Measurements from ENCODE around the gene OR52K1.

Gene OR52K1

DNA sequence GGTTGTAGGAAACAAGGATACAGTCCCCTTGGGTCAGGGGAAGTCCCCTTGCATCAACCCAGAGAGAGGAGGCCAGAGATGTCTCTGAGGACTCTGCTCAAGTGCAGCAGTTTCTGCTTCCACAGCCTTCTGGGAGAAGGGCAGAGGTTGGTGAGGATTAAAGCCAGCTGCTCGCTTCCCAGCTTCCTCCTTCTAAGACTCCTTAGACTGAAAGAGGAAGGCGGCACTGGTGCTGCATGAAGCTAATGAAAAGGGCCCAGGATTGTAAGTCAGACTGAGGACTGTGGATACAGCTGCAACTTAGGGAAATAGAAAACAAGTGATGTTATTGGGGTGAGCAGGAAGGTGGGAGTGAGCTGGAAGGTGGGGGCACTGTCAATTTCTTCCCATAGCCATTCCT is at the start of gene OR52K1:
OR52K1 (plus strand) TSS at position 202 of the 400 bp plus-strand sequence. CDS start 6,255 bp downstream, outside the sequence.
- DNase-seq (ENCODE audit: low read depth), result no peak
- Histone ChIP-seq H3K36me3 (ENCODE audit: control insufficient read depth, insufficient read depth, low read length, severe bottlenecking) (no peaks in the 10 kb centered on the region), H3K9ac (ENCODE audit: low read length) (no peak within 1 kb of the TSS), H3K27me3 (replicated peaks; ENCODE audit: control insufficient read depth, insufficient read depth, low read length) (no peaks in the 10 kb centered on the region), H3K4me1 (ENCODE audit: control insufficient read depth, insufficient read depth, low read length) (peaks cover 5% of the 10 kb centered on the region), H3K9me3 (ENCODE audit: control insufficient read depth, low read length) (no peaks in the 10 kb centered on the region), H3K4me3 (ENCODE audit: low read length) (no peak within 1 kb of the TSS)

GRCh38 chr11:4433856-4434255 is 48.6 kb upstream of the OR52K1 start:
- no peak for DNase-seq (ENCODE audit: low read depth)
- no peaks in the 10 kb centered on the region for H3K36me3 ChIP-seq (ENCODE audit: control insufficient read depth, insufficient read depth, low read length, severe bottlenecking)
- no peak overlapping the region for H3K4me3 ChIP-seq (ENCODE audit: low read length)

GRCh38 chr11:4436411-4436810 is 46.0 kb upstream of the OR52K1 start:
- no peak for DNase-seq (ENCODE audit: low read depth)
- Histone ChIP-seq H3K9ac (ENCODE audit: low read length) (no peak overlapping the region), H3K27me3 (replicated peaks; ENCODE audit: control insufficient read depth, insufficient read depth, low read length) (peaks cover 6% of the 10 kb centered on the region), H3K36me3 (ENCODE audit: control insufficient read depth, insufficient read depth, low read length, severe bottlenecking) (no peaks in the 10 kb centered on the region), H3K4me3 (ENCODE audit: low read length) (no peak overlapping the region), H3K9me3 (ENCODE audit: control insufficient read depth, low read length) (no peaks in the 10 kb centered on the region), H3K4me1 (ENCODE audit: control insufficient read depth, insufficient read depth, low read length) (no peaks in the 10 kb centered on the region)

More at GRCh38 chr11:4433856-4434255, 48.6 kb upstream of the OR52K1 start:
- Histone ChIP-seq H3K9ac (ENCODE audit: low read length) (no peak overlapping the region), H3K27me3 (replicated peaks; ENCODE audit: control insufficient read depth, insufficient read depth, low read length) (peaks cover 6% of the 10 kb centered on the region), H3K9me3 (ENCODE audit: control insufficient read depth, low read length) (no peaks in the 10 kb centered on the region), H3K4me1 (ENCODE audit: control insufficient read depth, insufficient read depth, low read length) (no peaks in the 10 kb centered on the region)

- H3K4me3 ChIP-seq (ENCODE audit: low read length), result no peak overlapping the region
- no peaks in the 10 kb centered on the region for H3K36me3 ChIP-seq (ENCODE audit: control insufficient read depth, insufficient read depth, low read length, severe bottlenecking)
- H3K27me3 ChIP-seq (replicated peaks; ENCODE audit: control insufficient read depth, insufficient read depth, low read length), result no peaks in the 10 kb centered on the region
- no peaks in the 10 kb centered on the region for H3K9me3 ChIP-seq (ENCODE audit: control insufficient read depth, low read length)
- H3K4me1 ChIP-seq (ENCODE audit: control insufficient read depth, insufficient read depth, low read length), result no peaks in the 10 kb centered on the region
- no peak overlapping the region for H3K9ac ChIP-seq (ENCODE audit: low read length)
- no peak for DNase-seq (ENCODE audit: low read depth)
Measured at GRCh38 chr11:4441515-4441914, 40.9 kb upstream of the OR52K1 start.

GRCh38 chr11:4443232-4443891 is 39.1 kb upstream of the OR52K1 start:
- DNase-seq (ENCODE audit: low read depth), result no peak
- Histone ChIP-seq H3K4me1 (ENCODE audit: control insufficient read depth, insufficient read depth, low read length) (no peaks in the 10 kb centered on the region), H3K9ac (ENCODE audit: low read length) (no peak overlapping the region), H3K4me3 (ENCODE audit: low read length) (no peak overlapping the region), H3K36me3 (ENCODE audit: control insufficient read depth, insufficient read depth, low read length, severe bottlenecking) (no peaks in the 10 kb centered on the region), H3K9me3 (ENCODE audit: control insufficient read depth, low read length) (no peaks in the 10 kb centered on the region), H3K27me3 (replicated peaks; ENCODE audit: control insufficient read depth, insufficient read depth, low read length) (no peaks in the 10 kb centered on the region)

- no peak within 1 kb of the TSS for H3K4me3 ChIP-seq (ENCODE audit: low read length)
- no peaks in the 10 kb centered on the region for H3K27me3 ChIP-seq (replicated peaks; ENCODE audit: control insufficient read depth, insufficient read depth, low read length)
- DNase-seq (ENCODE audit: low read depth), result no peak
- H3K4me1 ChIP-seq (ENCODE audit: control insufficient read depth, insufficient read depth, low read length), result no peaks in the 10 kb centered on the region
- H3K9me3 ChIP-seq (ENCODE audit: control insufficient read depth, low read length), result no peaks in the 10 kb centered on the region
- no peak within 1 kb of the TSS for H3K9ac ChIP-seq (ENCODE audit: low read length)
- H3K36me3 ChIP-seq (ENCODE audit: control insufficient read depth, insufficient read depth, low read length, severe bottlenecking), result no peaks in the 10 kb centered on the region
Measured at GRCh38 chr11:4448995-4449394, 33.5 kb upstream of the OR52K1 start, which contains the start of gene OR52K2. OR52K2 (plus strand) TSS chr11:4449295; CDS start chr11:4449340, 45 bp downstream.

DNA sequence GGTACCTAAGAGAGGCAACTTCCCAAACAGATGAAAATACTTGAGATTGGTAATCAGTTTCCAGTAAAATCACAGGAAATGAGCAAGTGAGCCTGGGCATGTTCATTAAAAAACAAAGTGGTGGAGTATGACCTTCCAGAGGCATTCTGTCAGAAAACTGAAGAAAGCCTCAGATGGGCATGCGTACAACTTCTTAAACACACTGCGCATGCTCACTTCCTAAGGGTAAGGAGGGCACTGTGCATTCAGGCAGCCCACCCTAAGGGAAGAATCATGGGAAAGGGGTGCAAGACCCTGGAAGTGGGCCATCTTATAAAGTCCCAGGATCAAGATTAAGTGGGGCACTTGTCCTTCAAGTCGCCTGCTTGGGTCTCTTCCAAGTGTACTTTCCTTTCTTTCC is 29.3 kb upstream of the OR52K1 start:
- H3K9ac ChIP-seq (ENCODE audit: low read length), result no peak overlapping the region
- H3K9me3 ChIP-seq (ENCODE audit: control insufficient read depth, low read length), result peaks cover 8% of the 10 kb centered on the region
- no peak overlapping the region for H3K4me3 ChIP-seq (ENCODE audit: low read length)
- no peaks in the 10 kb centered on the region for H3K36me3 ChIP-seq (ENCODE audit: control insufficient read depth, insufficient read depth, low read length, severe bottlenecking)
- no peak for DNase-seq (ENCODE audit: low read depth)
- H3K4me1 ChIP-seq (ENCODE audit: control insufficient read depth, insufficient read depth, low read length), result no peaks in the 10 kb centered on the region
- no peaks in the 10 kb centered on the region for H3K27me3 ChIP-seq (replicated peaks; ENCODE audit: control insufficient read depth, insufficient read depth, low read length)

DNA sequence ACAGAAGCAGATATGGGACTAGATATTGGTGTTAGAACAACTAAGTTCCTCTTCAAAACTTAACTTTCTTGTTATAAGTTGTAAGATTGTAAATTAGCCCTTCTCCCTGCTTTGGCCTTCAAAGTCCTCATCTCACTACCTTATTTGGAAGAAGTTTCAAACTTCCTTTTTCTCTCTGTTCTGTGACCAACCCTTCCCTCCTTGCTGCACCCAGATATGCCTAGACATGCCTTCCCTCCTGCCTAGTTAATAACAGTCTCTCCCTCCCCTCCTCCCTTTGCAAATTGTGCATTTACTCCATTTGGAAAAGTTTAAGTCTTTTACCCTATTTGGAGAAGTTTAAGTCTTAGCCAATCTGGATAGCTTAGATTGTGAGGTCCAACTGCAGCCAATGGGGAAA is 28.4 kb upstream of the OR52K1 start:
- no peak overlapping the region for H3K4me3 ChIP-seq (ENCODE audit: low read length)
- peaks cover 8% of the 10 kb centered on the region for H3K9me3 ChIP-seq (ENCODE audit: control insufficient read depth, low read length)
- no peak for DNase-seq (ENCODE audit: low read depth)
- no peak overlapping the region for H3K9ac ChIP-seq (ENCODE audit: low read length)
- no peaks in the 10 kb centered on the region for H3K36me3 ChIP-seq (ENCODE audit: control insufficient read depth, insufficient read depth, low read length, severe bottlenecking)
- H3K27me3 ChIP-seq (replicated peaks; ENCODE audit: control insufficient read depth, insufficient read depth, low read length), result no peaks in the 10 kb centered on the region
- H3K4me1 ChIP-seq (ENCODE audit: control insufficient read depth, insufficient read depth, low read length), result no peaks in the 10 kb centered on the region

DNA sequence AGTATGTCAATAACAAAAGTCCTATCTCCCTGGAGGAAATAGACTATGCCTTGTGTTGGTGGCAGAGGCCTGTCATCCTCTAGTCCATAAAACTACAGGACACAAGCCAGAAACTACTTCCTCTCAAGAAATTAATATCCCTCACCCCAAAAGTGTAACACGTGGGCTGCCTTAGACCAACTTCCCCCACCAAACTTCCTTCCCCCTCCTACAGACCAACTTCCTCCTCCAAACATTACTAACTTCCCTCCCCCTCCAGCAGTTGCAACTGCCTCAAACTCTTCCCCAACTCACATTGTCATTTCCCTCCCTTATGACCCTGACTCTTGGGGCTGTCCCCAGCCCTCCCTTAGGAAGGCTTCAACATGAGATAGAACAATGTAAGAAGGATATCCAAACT is 27.0 kb upstream of the OR52K1 start:
- no peaks in the 10 kb centered on the region for H3K36me3 ChIP-seq (ENCODE audit: control insufficient read depth, insufficient read depth, low read length, severe bottlenecking)
- no peak overlapping the region for H3K9ac ChIP-seq (ENCODE audit: low read length)
- no peaks in the 10 kb centered on the region for H3K4me1 ChIP-seq (ENCODE audit: control insufficient read depth, insufficient read depth, low read length)
- H3K4me3 ChIP-seq (ENCODE audit: low read length), result no peak overlapping the region
- no peak for DNase-seq (ENCODE audit: low read depth)
- peaks cover 8% of the 10 kb centered on the region for H3K9me3 ChIP-seq (ENCODE audit: control insufficient read depth, low read length)
- H3K27me3 ChIP-seq (replicated peaks; ENCODE audit: control insufficient read depth, insufficient read depth, low read length), result no peaks in the 10 kb centered on the region

GRCh38 chr11:4459500-4459899 is 22.9 kb upstream of the OR52K1 start:
- H3K4me1 ChIP-seq (ENCODE audit: control insufficient read depth, insufficient read depth, low read length), result no peaks in the 10 kb centered on the region
- no peak for DNase-seq (ENCODE audit: low read depth)
- H3K4me3 ChIP-seq (ENCODE audit: low read length), result no peak overlapping the region
- peaks cover 19% of the 10 kb centered on the region for H3K9me3 ChIP-seq (ENCODE audit: control insufficient read depth, low read length)
- no peak overlapping the region for H3K9ac ChIP-seq (ENCODE audit: low read length)
- no peaks in the 10 kb centered on the region for H3K27me3 ChIP-seq (replicated peaks; ENCODE audit: control insufficient read depth, insufficient read depth, low read length)
- no peaks in the 10 kb centered on the region for H3K36me3 ChIP-seq (ENCODE audit: control insufficient read depth, insufficient read depth, low read length, severe bottlenecking)

DNA sequence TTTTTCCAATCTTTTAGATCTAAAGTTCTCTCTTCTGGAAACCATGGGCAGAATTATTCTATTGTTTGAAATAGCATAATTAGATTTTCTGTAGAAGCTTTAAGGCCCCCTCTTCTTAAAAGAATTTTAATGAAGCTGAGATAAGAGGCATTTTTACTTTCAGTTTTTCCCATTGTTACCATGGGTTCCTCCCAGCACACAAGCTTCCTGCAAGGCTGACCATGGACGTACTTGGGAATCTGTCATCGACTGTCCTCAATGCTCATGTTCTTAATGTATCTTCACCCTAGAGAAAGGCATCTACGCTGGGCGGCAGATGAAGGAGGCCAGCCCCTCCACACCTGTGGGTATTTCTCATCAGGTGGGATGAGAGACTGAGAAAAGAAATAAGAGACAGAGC is 22.3 kb upstream of the OR52K1 start:
- H3K4me3 ChIP-seq (ENCODE audit: low read length), result no peak overlapping the region
- no peak overlapping the region for H3K9ac ChIP-seq (ENCODE audit: low read length)
- H3K9me3 ChIP-seq (ENCODE audit: control insufficient read depth, low read length), result peaks cover 24% of the 10 kb centered on the region
- DNase-seq (ENCODE audit: low read depth), result no peak
- H3K27me3 ChIP-seq (replicated peaks; ENCODE audit: control insufficient read depth, insufficient read depth, low read length), result no peaks in the 10 kb centered on the region
- H3K36me3 ChIP-seq (ENCODE audit: control insufficient read depth, insufficient read depth, low read length, severe bottlenecking), result no peaks in the 10 kb centered on the region
- no peaks in the 10 kb centered on the region for H3K4me1 ChIP-seq (ENCODE audit: control insufficient read depth, insufficient read depth, low read length)
